ENCODE data around the gene GALNT11. TPM values are rescaled to one million over a fixed set of nuclear protein-coding genes. Genes with fewer than 3 reads are reported as not detected.
"Not testable (repeated sequence)": the region's sequence is repeated elsewhere in the genome, so short reads cannot be mapped to it uniquely, and the experiment has no call there.

Gene GALNT11
- total and polyA plus RNA-seq, 9 donors = 20.1 to 57.6 (median 34.3) TPM

- TF ChIP-seq POLR2A (IDR thresholded peaks at IDR 0.05) = no peak
- peak in 1 of 3 donors; percentile 3 for TF ChIP-seq CTCF (IDR thresholded peaks at IDR 0.05)
- 10 to 17% (median 14%) methylated on average over 24 to 41 of the region's 41 CpGs for WGBS, 3 donors
- H3K9me3 ChIP-seq = no peaks in the 10 kb centered on the region
- H3K36me3 ChIP-seq = no peaks in the 10 kb centered on the region
- H3K27ac ChIP-seq = peak overlapping the region; percentile 70 to 79
- DNase-seq = no peak
- H3K27me3 ChIP-seq = no peaks in the 10 kb centered on the region
- peaks cover 3% of the 10 kb centered on the region for H3K4me1 ChIP-seq (ENCODE audit: insufficient read depth)
- intact Hi-C loops (cut with DNase I) = loop anchor here in 1 of 4 donors (10.0 kb wide), 1 partner anchor 151 kb away; the partner anchor contains the start of gene PRKAG2
- H3K4me3 ChIP-seq = peak overlapping the region; percentile 44
Measured at GRCh38 chr7:152025937-152026890, 740 bp downstream of the GALNT11 start.

GRCh38 chr7:152027491-152028365 lies 2.3 kb downstream of the GALNT11 start:
- H3K27me3 ChIP-seq; H3K36me3 ChIP-seq; H3K4me3 ChIP-seq; H3K4me1 ChIP-seq (ENCODE audit: insufficient read depth); H3K9me3 ChIP-seq; H3K27ac ChIP-seq; DNase-seq: not testable (repeated sequence)
- intact Hi-C loops (cut with DNase I) = loop anchor here in 1 of 4 donors (10.0 kb wide), 1 partner anchor 153 kb away; the partner anchor contains the start of gene PRKAG2
- WGBS, 3 donors = 96 to 97% (median 96%) methylated on average over 20 of the region's 20 CpGs

GRCh38 chr7:152030059-152030458 lies 4.6 kb downstream of the GALNT11 start:
- 82 to 85% (median 85%) methylated on average over 10 of the region's 10 CpGs for WGBS, 3 donors
- H3K36me3 ChIP-seq; intact Hi-C loops (cut with DNase I); H3K4me3 ChIP-seq; H3K4me1 ChIP-seq (ENCODE audit: insufficient read depth); H3K27me3 ChIP-seq; H3K9me3 ChIP-seq; H3K27ac ChIP-seq: not testable (repeated sequence)
- peak in 1 of 5 donors; percentile 35 for DNase-seq

GRCh38 chr7:152030639-152031038 lies 5.2 kb downstream of the GALNT11 start:
- 86 to 100% (median 91%) methylated on average over 1 of the region's 1 CpG for WGBS, 3 donors
- intact Hi-C loops (cut with DNase I); H3K9me3 ChIP-seq; H3K36me3 ChIP-seq; DNase-seq; H3K4me1 ChIP-seq (ENCODE audit: insufficient read depth); H3K4me3 ChIP-seq; H3K27me3 ChIP-seq; H3K27ac ChIP-seq: not testable (repeated sequence)

- Histone ChIP-seq H3K4me3 (no peak overlapping the region), H3K36me3 (no peaks in the 10 kb centered on the region), H3K9me3 (peaks cover 4 to 7% of the 10 kb centered on the region in 2 donors), H3K27ac (no peak overlapping the region), H3K27me3 (no peaks in the 10 kb centered on the region), H3K4me1 (ENCODE audit: insufficient read depth) (no peaks in the 10 kb centered on the region)
- no peak for DNase-seq
- WGBS, 3 donors = 96 to 99% (median 97%) methylated on average over 5 of the region's 5 CpGs
- TF ChIP-seq CTCF (IDR thresholded peaks at IDR 0.05) (no peak), POLR2A (IDR thresholded peaks at IDR 0.05) (no peak), EP300 (IDR thresholded peaks at IDR 0.05) (no peak)
- intact Hi-C loops (cut with DNase I) = no loop called here
Measured at GRCh38 chr7:152035817-152036216, 10.3 kb downstream of the GALNT11 start.

GRCh38 chr7:152038410-152038809 lies 12.9 kb downstream of the GALNT11 start:
- H3K27ac ChIP-seq; H3K9me3 ChIP-seq; H3K36me3 ChIP-seq; H3K27me3 ChIP-seq; DNase-seq; H3K4me1 ChIP-seq (ENCODE audit: insufficient read depth); H3K4me3 ChIP-seq; intact Hi-C loops (cut with DNase I): not testable (repeated sequence)
- 95 to 98% (median 96%) methylated on average over 5 of the region's 5 CpGs for WGBS, 3 donors

- H3K27me3 ChIP-seq; H3K4me1 ChIP-seq (ENCODE audit: insufficient read depth); H3K4me3 ChIP-seq; DNase-seq; H3K9me3 ChIP-seq; H3K27ac ChIP-seq; H3K36me3 ChIP-seq; intact Hi-C loops (cut with DNase I): not testable (repeated sequence)
- WGBS, 3 donors = 87 to 92% (median 89%) methylated on average over 8 of the region's 8 CpGs
Measured at GRCh38 chr7:152043086-152043485, 17.6 kb downstream of the GALNT11 start.

GRCh38 chr7:152044909-152045308 lies 19.4 kb downstream of the GALNT11 start:
- H3K4me1 ChIP-seq (ENCODE audit: insufficient read depth); intact Hi-C loops (cut with DNase I); H3K27me3 ChIP-seq; H3K9me3 ChIP-seq; H3K4me3 ChIP-seq; DNase-seq; H3K27ac ChIP-seq; H3K36me3 ChIP-seq: not testable (repeated sequence)
- WGBS, 3 donors = 93 to 94% (median 94%) methylated on average over 3 of the region's 3 CpGs
